ENCODE measurements around the gene ST7. TPM values are rescaled to one million over a fixed set of nuclear protein-coding genes. Genes with fewer than 3 reads are reported as not detected.

ST7 gene
- total and polyA plus RNA-seq, 2 donors: 14.7 to 26.6 TPM

DNA sequence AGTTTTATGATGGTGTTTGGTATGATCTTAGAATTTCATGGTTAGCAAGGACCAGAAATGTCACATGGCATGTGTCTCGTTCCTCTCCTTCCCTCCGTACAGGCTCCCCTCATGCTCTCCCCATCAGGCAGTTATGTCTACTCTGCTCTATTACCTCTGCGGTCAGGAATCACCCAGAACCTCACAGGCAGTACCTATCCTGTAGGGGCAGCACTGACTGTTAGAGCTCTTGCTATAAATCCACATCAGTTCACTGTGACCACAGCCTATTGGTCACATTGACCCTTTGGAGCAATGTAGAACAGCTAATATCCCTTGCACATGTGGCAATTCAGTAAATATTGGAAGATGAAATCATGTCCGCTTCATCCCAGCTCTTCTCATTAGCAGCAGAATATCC lies 217.8 kb downstream of the ST7 start:
- Histone ChIP-seq H3K36me3 (ENCODE audit: insufficient read depth) (no peaks in the 10 kb centered on the region), H3K4me3 (ENCODE audit: low read depth, low read length) (no peak overlapping the region), H3K27ac (ENCODE audit: low read depth) (no peak overlapping the region), H3K4me1 (ENCODE audit: insufficient read depth) (no peaks in the 10 kb centered on the region)
- DNase-seq (ENCODE audit: extremely low spot score): no peak
- 95% methylated on average over 4 of the region's 4 CpGs for WGBS

DNA sequence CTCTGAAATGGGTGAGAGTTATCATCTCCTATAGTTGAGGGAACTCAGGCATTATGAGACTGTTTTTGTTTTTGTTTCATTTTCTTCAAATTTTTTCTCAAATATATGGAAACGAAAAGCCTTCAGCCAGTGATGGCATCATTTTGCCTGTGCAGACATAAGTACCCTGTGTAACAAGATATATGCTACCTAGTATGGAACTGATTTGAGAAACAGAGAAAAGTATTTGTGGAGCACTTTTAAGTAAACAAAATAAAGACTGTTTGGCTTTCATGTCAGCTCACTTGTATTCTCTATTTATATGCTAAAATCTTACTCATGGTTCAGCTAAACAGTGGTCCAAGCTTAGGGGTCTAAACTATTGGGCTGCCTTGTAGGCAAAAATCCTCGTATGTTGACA lies 219.0 kb downstream of the ST7 start:
- 60% methylated on average over 2 of the region's 2 CpGs for WGBS
- H3K4me1 ChIP-seq (ENCODE audit: insufficient read depth): no peaks in the 10 kb centered on the region
- H3K27ac ChIP-seq (ENCODE audit: low read depth): no peak overlapping the region
- no peak for DNase-seq (ENCODE audit: extremely low spot score)
- H3K4me3 ChIP-seq (ENCODE audit: low read depth, low read length): no peak overlapping the region
- no peaks in the 10 kb centered on the region for H3K36me3 ChIP-seq (ENCODE audit: insufficient read depth)

DNA sequence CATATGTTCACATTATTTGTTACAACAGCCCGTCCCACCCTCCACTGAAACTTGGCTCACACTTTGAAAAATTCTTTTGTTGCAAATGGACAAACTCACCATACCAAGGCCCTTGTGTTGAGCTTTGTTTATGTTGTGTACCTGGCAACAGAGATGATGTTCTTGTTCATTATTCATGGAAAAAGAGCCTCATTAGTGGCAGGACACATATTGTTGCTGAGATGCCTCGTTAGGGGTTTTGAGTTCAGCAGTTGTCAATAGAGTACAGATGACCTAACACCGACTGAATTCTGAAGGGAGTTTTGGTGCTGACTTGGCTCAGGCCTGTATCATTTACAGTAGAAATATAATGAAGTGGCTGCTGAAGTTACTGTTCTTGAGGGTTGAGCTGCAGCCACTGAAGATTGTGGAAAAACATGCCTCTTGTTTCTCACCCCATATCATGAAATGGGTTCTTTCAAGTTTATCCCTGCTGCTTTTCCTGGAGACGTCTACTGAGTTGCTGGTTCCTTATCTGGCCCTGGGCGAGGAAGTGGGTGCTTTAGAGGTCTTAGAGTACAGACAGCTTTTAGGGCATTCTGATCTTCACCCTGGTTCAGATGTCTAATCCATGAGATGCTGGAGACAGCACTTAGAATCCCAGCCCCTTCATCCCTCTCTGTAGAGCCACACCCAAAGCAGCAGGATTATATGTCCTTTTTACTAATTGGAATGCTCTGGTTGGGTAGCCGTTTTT lies 219.9 kb downstream of the ST7 start:
- no peak overlapping the region for H3K27ac ChIP-seq (ENCODE audit: low read depth)
- DNase-seq (ENCODE audit: extremely low spot score): no peak
- no peaks in the 10 kb centered on the region for H3K36me3 ChIP-seq (ENCODE audit: insufficient read depth)
- WGBS: 68% methylated on average over 6 of the region's 6 CpGs
- H3K4me1 ChIP-seq (ENCODE audit: insufficient read depth): no peaks in the 10 kb centered on the region
- H3K4me3 ChIP-seq (ENCODE audit: low read depth, low read length): no peak overlapping the region

DNA sequence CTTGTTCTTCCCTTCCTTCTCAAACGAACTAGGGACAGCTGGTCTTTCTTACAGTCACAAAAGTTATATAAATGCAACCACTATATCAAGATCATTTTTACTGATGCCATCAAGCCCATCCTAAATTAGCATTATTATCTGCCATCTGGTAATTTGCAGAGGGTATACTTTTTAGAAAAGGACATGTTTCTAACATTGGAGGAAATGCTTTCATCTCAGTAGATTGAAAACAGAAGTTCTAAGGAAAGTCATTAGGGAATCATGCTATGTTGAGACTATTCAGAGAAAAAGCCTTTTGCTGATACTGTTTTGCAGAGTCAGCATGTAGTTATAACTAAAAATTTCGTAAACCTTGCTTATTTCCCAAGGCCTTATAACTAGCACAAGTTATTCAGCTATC lies 222.9 kb downstream of the ST7 start:
- DNase-seq (ENCODE audit: extremely low spot score): no peak
- Histone ChIP-seq H3K27ac (ENCODE audit: low read depth) (no peak overlapping the region), H3K4me3 (ENCODE audit: low read depth, low read length) (no peak overlapping the region), H3K36me3 (ENCODE audit: insufficient read depth) (no peaks in the 10 kb centered on the region), H3K4me1 (ENCODE audit: insufficient read depth) (no peaks in the 10 kb centered on the region)
- 89% methylated on average over 2 of the region's 2 CpGs for WGBS

DNA sequence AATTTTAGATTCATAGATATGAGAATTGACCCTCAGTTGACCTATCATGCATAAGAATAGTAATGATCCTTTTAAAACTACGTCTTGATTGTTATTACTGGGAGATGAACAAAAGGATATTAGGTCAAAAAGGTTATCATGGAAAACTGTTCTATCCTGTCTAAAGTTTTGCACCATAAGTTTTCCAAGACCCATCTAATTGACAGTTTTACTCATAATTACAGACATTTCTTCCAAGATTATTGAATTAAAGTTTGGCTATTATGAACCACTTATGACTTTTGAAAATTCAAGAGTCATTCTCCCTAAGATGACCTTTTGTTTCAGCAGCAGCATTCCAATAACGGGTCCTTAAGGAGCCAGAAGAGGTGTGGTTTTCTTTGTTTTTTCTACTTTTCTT lies 225.3 kb downstream of the ST7 start:
- no peak for DNase-seq (ENCODE audit: extremely low spot score)
- Histone ChIP-seq H3K27ac (ENCODE audit: low read depth) (no peak overlapping the region), H3K36me3 (ENCODE audit: insufficient read depth) (no peaks in the 10 kb centered on the region), H3K4me3 (ENCODE audit: low read depth, low read length) (no peak overlapping the region), H3K4me1 (ENCODE audit: insufficient read depth) (no peaks in the 10 kb centered on the region)
- 76% methylated on average over 2 of the region's 2 CpGs for WGBS

DNA sequence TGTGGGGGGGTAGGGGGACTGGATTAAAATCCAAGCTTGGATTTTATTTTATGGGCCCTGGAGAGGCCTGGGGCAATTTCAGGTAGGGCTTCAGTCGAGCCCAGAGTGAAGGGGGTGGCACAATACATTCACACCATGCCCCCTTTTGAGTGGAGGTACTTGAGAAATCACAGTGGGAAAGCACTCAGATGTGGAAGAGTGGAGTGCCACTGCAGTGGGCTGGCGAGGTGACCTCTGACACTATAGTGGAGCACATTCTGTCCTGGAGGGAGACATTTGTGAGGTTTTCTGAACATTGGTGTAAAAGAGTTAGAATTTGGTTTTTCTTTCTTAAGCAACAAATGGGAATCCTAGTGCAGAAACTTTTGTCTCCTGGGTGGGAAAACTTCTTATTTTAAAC lies 226.4 kb downstream of the ST7 start:
- no peak overlapping the region for H3K4me3 ChIP-seq (ENCODE audit: low read depth, low read length)
- 87% methylated on average over 2 of the region's 2 CpGs for WGBS

DNA sequence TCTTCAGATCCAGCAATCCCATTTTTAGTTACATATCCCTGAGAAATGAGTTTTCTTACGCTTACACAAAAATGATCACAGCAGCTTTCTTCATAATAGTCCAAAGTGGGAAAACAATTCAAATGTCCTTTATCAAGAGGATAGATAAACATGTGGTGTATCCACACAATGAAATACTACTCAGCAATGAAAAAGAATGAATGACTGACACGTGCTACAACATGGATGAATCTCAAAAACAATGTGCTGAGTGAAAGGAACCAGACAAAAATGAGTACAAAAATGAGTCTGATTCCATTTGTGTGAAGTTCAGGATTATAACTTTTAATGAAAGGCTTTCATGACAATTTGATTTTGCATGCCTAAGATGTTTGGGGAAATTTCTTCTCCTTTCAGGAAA lies 230.4 kb downstream of the ST7 start:
- no peak for DNase-seq (ENCODE audit: extremely low spot score)
- WGBS: 96% methylated on average over 2 of the region's 2 CpGs
- Histone ChIP-seq H3K4me1 (ENCODE audit: insufficient read depth) (no peaks in the 10 kb centered on the region), H3K4me3 (ENCODE audit: low read depth, low read length) (no peak overlapping the region), H3K27ac (ENCODE audit: low read depth) (no peak overlapping the region), H3K36me3 (ENCODE audit: insufficient read depth) (no peaks in the 10 kb centered on the region)

More for the DNA sequence above, 226.4 kb downstream of the ST7 start:
- no peaks in the 10 kb centered on the region for H3K36me3 ChIP-seq (ENCODE audit: insufficient read depth)
- H3K4me1 ChIP-seq (ENCODE audit: insufficient read depth): no peaks in the 10 kb centered on the region
- DNase-seq (ENCODE audit: extremely low spot score): no peak
- H3K27ac ChIP-seq (ENCODE audit: low read depth): no peak overlapping the region

DNA sequence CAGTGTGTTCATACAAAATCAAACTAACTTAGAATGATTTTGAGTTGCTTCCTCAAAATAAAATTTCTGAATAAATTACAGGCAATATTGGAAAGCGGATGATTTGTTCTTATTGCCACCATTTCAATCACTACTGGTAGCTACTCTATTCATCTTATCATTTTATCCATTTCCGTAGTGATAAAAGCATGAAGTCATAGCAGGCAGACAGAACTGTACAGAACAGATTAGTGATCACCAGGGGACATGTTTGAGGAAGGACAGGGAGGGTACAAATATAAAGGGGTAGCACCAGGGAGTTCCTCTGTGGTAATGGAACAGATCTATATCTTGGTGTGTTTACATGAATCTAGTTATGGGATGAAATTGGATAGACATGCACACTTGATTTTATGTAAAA lies 231.1 kb downstream of the ST7 start:
- Histone ChIP-seq H3K4me3 (ENCODE audit: low read depth, low read length) (no peak overlapping the region), H3K4me1 (ENCODE audit: insufficient read depth) (no peaks in the 10 kb centered on the region), H3K27ac (ENCODE audit: low read depth) (no peak overlapping the region), H3K36me3 (ENCODE audit: insufficient read depth) (no peaks in the 10 kb centered on the region)
- 91% methylated on average over 2 of the region's 2 CpGs for WGBS
- no peak for DNase-seq (ENCODE audit: extremely low spot score)

DNA sequence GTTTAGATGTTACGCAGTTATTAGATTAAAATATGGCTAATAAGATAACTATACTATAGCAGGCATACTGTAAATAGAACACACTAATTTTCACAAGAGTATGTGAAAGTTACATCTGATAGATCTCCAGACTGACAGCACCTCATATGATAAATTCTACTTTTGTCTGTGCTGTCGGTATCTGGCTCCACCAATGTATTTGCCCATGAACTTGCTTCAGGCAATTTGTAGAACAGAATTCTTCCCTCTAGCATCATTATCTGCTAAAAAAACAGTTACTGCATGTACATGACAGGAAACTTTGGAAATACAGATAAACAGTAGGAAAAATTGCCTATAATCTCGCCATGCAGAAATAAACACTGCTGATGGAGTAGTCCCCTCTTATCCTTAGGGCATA lies 231.8 kb downstream of the ST7 start:
- H3K4me3 ChIP-seq (ENCODE audit: low read depth, low read length): no peak overlapping the region
- no peaks in the 10 kb centered on the region for H3K4me1 ChIP-seq (ENCODE audit: insufficient read depth)
- 96% methylated on average over 3 of the region's 3 CpGs for WGBS

DNA sequence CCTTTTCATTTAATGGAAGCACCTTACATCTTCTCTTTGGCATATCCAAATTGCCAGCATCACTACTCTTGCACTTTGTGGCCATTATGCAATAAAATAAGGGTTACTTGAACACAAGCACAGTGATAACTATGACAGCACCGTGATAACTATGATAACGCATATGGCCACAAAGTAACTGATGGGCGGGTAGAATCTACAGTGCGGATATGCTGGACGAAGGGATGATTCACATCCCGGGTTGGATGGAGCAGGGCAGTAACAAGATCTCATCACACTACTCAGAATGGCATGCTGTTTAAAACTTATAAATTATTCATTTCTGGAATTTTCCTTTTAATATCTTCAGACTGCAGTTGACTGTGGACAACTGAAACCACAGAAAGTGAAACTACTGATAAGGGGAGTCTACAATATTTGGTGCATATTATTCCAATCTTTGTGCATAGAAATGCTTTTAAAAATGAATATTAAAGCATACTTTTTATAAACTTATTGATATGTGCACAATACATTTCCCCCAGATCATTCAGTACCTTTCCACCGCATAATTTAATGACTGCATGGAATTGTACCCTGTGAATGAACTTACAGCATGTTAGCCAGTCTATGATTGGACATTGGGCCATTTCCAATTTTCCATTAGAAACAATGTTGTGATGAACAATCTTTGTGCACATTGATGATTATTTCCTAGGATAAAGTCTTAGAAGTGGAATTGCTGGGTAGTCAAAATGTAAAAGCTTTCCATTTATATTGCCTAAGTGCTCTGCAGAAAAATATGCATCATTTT lies 233.1 kb downstream of the ST7 start:
- WGBS: 90% methylated on average over 7 of the region's 7 CpGs
- no peak overlapping the region for H3K27ac ChIP-seq (ENCODE audit: low read depth)
- peaks cover 1% of the 10 kb centered on the region for H3K36me3 ChIP-seq (ENCODE audit: insufficient read depth)
- DNase-seq (ENCODE audit: extremely low spot score): no peak
- no peak overlapping the region for H3K4me3 ChIP-seq (ENCODE audit: low read depth, low read length)
- H3K4me1 ChIP-seq (ENCODE audit: insufficient read depth): no peaks in the 10 kb centered on the region

More for the DNA sequence above, 231.8 kb downstream of the ST7 start:
- Histone ChIP-seq H3K36me3 (ENCODE audit: insufficient read depth) (peaks cover under 1% of the 10 kb centered on the region), H3K27ac (ENCODE audit: low read depth) (no peak overlapping the region)
- no peak for DNase-seq (ENCODE audit: extremely low spot score)

DNA sequence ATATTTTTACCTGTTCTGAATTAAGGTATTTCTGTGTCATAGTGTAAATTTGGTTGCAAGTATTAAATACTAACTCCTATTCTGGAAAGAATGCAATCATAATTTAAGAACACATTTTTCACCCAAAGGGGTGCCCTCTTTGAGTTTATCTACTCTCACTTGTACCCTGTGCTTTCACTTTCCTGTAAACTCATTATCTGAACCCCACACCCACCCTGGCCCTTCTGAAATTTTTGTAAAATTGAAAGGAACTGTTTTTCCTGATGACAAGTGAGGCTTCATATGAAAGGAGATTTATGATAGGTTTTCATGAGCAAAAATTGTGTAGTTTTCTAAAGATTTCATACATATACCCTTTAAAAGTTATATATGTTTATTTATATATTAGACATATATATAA lies 235.1 kb downstream of the ST7 start:
- peaks cover 1% of the 10 kb centered on the region for H3K36me3 ChIP-seq (ENCODE audit: insufficient read depth)
- H3K4me1 ChIP-seq (ENCODE audit: insufficient read depth): no peaks in the 10 kb centered on the region
- DNase-seq (ENCODE audit: extremely low spot score): no peak
- no peak overlapping the region for H3K27ac ChIP-seq (ENCODE audit: low read depth)
- no peak overlapping the region for H3K4me3 ChIP-seq (ENCODE audit: low read depth, low read length)

DNA sequence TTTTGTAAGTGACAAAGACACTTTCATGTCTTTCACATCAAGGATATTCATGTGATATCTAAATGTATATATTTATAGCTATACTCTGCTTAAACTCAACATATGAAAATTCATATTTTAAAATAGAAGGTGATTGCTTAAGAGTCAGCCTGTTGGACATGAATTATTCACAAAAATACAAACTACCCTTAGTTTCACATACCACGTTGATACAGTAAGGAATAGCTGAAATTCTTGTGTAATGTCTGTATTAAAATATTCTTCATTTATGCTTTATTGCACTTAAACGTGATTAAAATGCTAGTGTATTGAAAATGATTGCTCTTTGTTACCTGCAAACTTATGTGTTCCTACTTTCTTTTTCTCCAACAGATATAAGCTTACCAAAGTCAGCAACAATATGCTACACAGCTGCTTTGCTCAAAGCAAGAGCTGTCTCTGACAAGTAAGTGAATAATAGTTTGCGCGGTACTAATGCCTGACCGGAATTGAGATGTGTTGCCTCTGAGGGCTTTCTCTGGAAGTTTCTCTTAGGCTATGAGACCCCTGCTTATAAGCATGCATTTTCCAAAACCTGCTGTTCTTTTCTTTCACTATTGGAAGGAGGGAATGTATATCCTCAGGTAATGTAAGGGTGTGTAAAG lies 235.8 kb downstream of the ST7 start:
- Histone ChIP-seq H3K36me3 (ENCODE audit: insufficient read depth) (peaks cover 1% of the 10 kb centered on the region), H3K4me3 (ENCODE audit: low read depth, low read length) (no peak overlapping the region), H3K27ac (ENCODE audit: low read depth) (no peak overlapping the region), H3K4me1 (ENCODE audit: insufficient read depth) (no peaks in the 10 kb centered on the region)
- 89% methylated on average over 5 of the region's 5 CpGs for WGBS
- no peak for DNase-seq (ENCODE audit: extremely low spot score)

DNA sequence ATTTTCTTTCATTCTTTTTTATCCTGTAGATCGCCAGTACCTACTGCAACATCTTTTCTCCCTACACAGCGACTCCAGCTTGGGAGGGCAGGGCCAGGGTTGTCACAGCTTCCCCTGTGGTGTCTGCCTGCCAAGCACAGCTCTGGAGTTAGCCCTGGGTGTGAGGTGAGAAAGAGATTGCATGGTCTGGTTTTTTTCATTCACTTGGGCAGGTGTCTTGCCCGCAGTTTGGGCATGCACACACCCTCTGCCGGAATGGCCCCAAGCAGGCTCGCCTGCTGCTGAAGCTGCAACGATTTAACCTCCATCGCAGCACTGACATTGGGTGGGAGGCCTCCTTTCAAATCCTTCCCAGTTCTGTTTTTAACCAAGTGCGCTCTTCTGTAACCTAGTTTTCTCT lies 236.8 kb downstream of the ST7 start:
- no peak for DNase-seq (ENCODE audit: extremely low spot score)
- Histone ChIP-seq H3K4me3 (ENCODE audit: low read depth, low read length) (no peak overlapping the region), H3K27ac (ENCODE audit: low read depth) (no peak overlapping the region), H3K4me1 (ENCODE audit: insufficient read depth) (no peaks in the 10 kb centered on the region), H3K36me3 (ENCODE audit: insufficient read depth) (peaks cover 1% of the 10 kb centered on the region)
- 94% methylated on average over 8 of the region's 8 CpGs for WGBS
